ENCODE results near the gene LPP.

DNA sequence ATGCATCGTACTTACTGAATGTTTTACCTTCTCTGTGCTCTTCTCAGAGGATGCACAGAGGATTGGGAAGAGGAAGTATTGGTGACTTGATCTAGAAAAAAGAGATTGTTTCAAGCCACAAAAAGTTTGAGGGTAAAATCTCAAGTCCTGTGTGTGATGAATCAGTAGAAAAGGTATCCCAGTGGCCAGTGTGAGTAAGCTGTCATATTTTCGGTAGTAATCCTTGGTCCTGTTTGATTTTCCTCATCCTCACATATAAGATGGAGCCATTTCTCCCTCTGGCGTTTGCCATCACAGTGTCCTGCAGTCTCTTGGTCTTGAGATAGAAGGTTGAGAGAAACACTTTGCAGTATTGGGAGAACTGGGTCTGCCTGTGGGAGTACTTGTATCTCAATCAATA is 166.8 kb downstream of the LPP start:
- TF ChIP-seq, protein P1, sequence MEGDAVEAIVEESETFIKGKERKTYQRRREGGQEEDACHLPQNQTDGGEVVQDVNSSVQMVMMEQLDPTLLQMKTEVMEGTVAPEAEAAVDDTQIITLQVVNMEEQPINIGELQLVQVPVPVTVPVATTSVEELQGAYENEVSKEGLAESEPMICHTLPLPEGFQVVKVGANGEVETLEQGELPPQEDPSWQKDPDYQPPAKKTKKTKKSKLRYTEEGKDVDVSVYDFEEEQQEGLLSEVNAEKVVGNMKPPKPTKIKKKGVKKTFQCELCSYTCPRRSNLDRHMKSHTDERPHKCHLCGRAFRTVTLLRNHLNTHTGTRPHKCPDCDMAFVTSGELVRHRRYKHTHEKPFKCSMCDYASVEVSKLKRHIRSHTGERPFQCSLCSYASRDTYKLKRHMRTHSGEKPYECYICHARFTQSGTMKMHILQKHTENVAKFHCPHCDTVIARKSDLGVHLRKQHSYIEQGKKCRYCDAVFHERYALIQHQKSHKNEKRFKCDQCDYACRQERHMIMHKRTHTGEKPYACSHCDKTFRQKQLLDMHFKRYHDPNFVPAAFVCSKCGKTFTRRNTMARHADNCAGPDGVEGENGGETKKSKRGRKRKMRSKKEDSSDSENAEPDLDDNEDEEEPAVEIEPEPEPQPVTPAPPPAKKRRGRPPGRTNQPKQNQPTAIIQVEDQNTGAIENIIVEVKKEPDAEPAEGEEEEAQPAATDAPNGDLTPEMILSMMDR (IDR thresholded peaks at IDR 0.05), result no peak
- no peak for TF ChIP-seq EP300 (IDR thresholded peaks at IDR 0.05)
- TF ChIP-seq POLR2AphosphoS5 (IDR thresholded peaks at IDR 0.05), result no peak
